Parathyroid adenoma (tissue), 2 donors: ENCODE measurements around the gene AGXT2.

ENCODE experiments used
- H2AFZ ChIP-seq: fragments of 300-600 bp; sonication (generic); one replicate; pipeline ENCODE4 v1.7.0; 2017; ENCODE audit warnings: antibody characterized with exemption, mild to moderate bottlenecking
- H3K27ac ChIP-seq: fragments of 300-600 bp; sonication (generic); one replicate; pipeline ENCODE4 v1.7.0; 2017
- H3K27me3 ChIP-seq: fragments of 300-600 bp; sonication (generic); one replicate; pipeline ENCODE4 v1.7.0; 2017; ENCODE audit warnings: low read length; ENCODE audit not compliant: control insufficient read depth, insufficient read depth
- H3K36me3 ChIP-seq: fragments of 300-600 bp; sonication (generic); one replicate; pipeline ENCODE4 v1.7.0; 2017; ENCODE audit warnings: low read length; ENCODE audit not compliant: control insufficient read depth, insufficient read depth
- H3K4me1 ChIP-seq: fragments of 300-600 bp; sonication (generic); one replicate; pipeline ENCODE4 v1.7.0; 2017; ENCODE audit warnings: control low read depth
- H3K4me2 ChIP-seq: fragments of 300-600 bp; sonication (generic); one replicate; pipeline ENCODE4 v1.7.0; 2017; ENCODE audit warnings: low read length
- H3K4me3 ChIP-seq: fragments of 300-600 bp; sonication (generic); one replicate; pipeline ENCODE4 v1.7.0; 2017; ENCODE audit warnings: low read depth, low read length
- H3K79me2 ChIP-seq: fragments of 300-600 bp; sonication (generic); one replicate; pipeline ENCODE4 v1.7.0; 2017; ENCODE audit warnings: control low read depth
- H3K9ac ChIP-seq: fragments of 300-600 bp; sonication (generic); one replicate; pipeline ENCODE4 v1.7.0; 2017; ENCODE audit warnings: mild to moderate bottlenecking
- H3K9me3 ChIP-seq: fragments of 300-600 bp; sonication (generic); one replicate; pipeline ENCODE4 v1.7.0; 2017; ENCODE audit warnings: low read length; ENCODE audit not compliant: control insufficient read depth
- CTCF ChIP-seq: fragments of 300-600 bp; sonication (generic); IDR thresholded peaks from one replicate; pipeline ENCODE4 v1.7.0; 2017; ENCODE audit warnings: antibody characterized with exemption, mild to moderate bottlenecking
- donor health status: primary hyperparathyroidism.

AGXT2 gene

GRCh38 chr5:35048910-35049309, 1.2 kb upstream of the AGXT2 start:
- H3K9me3 ChIP-seq = no peaks in the 10 kb centered on the region
- H3K27me3 ChIP-seq = no peaks in the 10 kb centered on the region
- no peaks in the 10 kb centered on the region for H3K4me1 ChIP-seq
- no peak for TF ChIP-seq CTCF
- no peak overlapping the region for H3K4me3 ChIP-seq
- no peak overlapping the region for H3K9ac ChIP-seq
- no peak overlapping the region for H3K27ac ChIP-seq
- no peak overlapping the region for H3K4me2 ChIP-seq
- no peaks in the 10 kb centered on the region for H3K79me2 ChIP-seq
- no peak overlapping the region for H2AFZ ChIP-seq
- no peaks in the 10 kb centered on the region for H3K36me3 ChIP-seq

- Histone ChIP-seq H3K4me3 (no peak overlapping the region), H3K27ac (no peak overlapping the region), H3K27me3 (no peaks in the 10 kb centered on the region), H3K9me3 (no peaks in the 10 kb centered on the region), H3K79me2 (no peaks in the 10 kb centered on the region), H3K4me1 (no peaks in the 10 kb centered on the region), H2AFZ (no peak overlapping the region), H3K9ac (no peak overlapping the region), H3K36me3 (no peaks in the 10 kb centered on the region), H3K4me2 (no peak overlapping the region)
- TF ChIP-seq CTCF = no peak
Measured at GRCh38 chr5:35046774-35047173, 975 bp downstream of the AGXT2 start.

- Histone ChIP-seq H2AFZ (no peak overlapping the region), H3K27ac (no peak overlapping the region), H3K4me3 (no peak overlapping the region), H3K79me2 (no peaks in the 10 kb centered on the region), H3K4me1 (no peaks in the 10 kb centered on the region), H3K27me3 (no peaks in the 10 kb centered on the region), H3K9me3 (no peaks in the 10 kb centered on the region), H3K36me3 (no peaks in the 10 kb centered on the region), H3K9ac (no peak overlapping the region), H3K4me2 (no peak overlapping the region)
- no peak for TF ChIP-seq CTCF
Measured at GRCh38 chr5:35045280-35045679, 2.5 kb downstream of the AGXT2 start.

GRCh38 chr5:35044649-35045048, 3.1 kb downstream of the AGXT2 start:
- TF ChIP-seq CTCF = no peak
- no peaks in the 10 kb centered on the region for H3K27me3 ChIP-seq

GRCh38 chr5:35042781-35043180, 5.0 kb downstream of the AGXT2 start:
- H3K36me3 ChIP-seq = no peaks in the 10 kb centered on the region
- H3K27ac ChIP-seq = no peak overlapping the region
- H3K4me3 ChIP-seq = no peak overlapping the region
- H2AFZ ChIP-seq = no peak overlapping the region
- H3K9ac ChIP-seq = no peak overlapping the region
- H3K4me2 ChIP-seq = no peak overlapping the region
- H3K79me2 ChIP-seq = no peaks in the 10 kb centered on the region
- TF ChIP-seq CTCF = no peak
- H3K9me3 ChIP-seq = no peaks in the 10 kb centered on the region
- no peaks in the 10 kb centered on the region for H3K4me1 ChIP-seq
- H3K27me3 ChIP-seq = no peaks in the 10 kb centered on the region

More at GRCh38 chr5:35044649-35045048, 3.1 kb downstream of the AGXT2 start:
- Histone ChIP-seq H3K36me3 (no peaks in the 10 kb centered on the region), H3K4me1 (no peaks in the 10 kb centered on the region), H2AFZ (no peak overlapping the region), H3K27ac (no peak overlapping the region), H3K9me3 (no peaks in the 10 kb centered on the region), H3K4me2 (no peak overlapping the region), H3K79me2 (no peaks in the 10 kb centered on the region), H3K9ac (no peak overlapping the region), H3K4me3 (no peak overlapping the region)
